Measurements from ENCODE around the gene MMP3.
A peak's percentile ranks its signal among the peaks of the same experiment; 100 is the strongest.

MMP3 gene

DNA sequence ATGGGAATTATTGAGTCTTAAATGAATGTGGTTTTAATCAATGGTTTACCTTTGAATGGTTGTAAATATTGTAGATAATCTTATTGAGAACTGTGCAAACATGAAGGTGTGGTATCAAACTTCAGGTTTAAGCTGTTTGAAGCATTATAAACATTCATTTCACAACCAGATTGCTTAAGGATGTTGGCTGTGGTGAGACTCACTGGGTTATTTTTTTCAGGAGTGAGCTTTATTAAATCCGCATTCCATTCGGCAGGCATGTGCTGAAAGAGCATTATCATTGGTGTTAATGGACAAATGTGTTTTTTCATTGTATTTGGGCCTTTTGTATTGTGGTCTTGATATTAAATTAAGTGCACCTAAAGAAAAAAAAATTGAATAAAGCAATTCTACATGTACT, 9.7 kb downstream of the MMP3 start:
- TF ChIP-seq, protein P1, sequence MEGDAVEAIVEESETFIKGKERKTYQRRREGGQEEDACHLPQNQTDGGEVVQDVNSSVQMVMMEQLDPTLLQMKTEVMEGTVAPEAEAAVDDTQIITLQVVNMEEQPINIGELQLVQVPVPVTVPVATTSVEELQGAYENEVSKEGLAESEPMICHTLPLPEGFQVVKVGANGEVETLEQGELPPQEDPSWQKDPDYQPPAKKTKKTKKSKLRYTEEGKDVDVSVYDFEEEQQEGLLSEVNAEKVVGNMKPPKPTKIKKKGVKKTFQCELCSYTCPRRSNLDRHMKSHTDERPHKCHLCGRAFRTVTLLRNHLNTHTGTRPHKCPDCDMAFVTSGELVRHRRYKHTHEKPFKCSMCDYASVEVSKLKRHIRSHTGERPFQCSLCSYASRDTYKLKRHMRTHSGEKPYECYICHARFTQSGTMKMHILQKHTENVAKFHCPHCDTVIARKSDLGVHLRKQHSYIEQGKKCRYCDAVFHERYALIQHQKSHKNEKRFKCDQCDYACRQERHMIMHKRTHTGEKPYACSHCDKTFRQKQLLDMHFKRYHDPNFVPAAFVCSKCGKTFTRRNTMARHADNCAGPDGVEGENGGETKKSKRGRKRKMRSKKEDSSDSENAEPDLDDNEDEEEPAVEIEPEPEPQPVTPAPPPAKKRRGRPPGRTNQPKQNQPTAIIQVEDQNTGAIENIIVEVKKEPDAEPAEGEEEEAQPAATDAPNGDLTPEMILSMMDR (IDR thresholded peaks at IDR 0.05; ENCODE audit: low read depth, low read length), result no peak

DNA sequence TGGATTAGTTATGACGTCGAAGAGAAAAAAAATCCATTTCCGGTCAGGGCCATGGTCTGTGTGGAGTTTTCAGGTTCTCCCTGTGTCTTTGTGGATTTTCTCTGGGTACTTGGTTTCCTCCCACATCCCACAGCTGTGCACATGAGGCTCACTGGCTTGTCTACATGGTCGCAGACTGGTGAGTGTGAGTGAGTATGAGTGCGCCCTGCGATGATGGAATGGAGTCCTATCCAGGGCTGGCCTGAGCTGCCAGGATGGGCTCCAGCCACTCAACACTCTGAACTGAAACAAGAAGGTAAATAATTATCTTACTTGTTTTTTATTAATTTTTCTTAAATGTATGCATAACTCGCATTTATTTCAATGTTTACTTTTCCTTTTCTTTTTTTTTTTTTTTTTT, 10.8 kb downstream of the MMP3 start:
- H3K4me3 ChIP-seq (replicated peaks in 1 of 2; ENCODE audit: low read depth in 2 of 2, low read length in 2 of 2), result no peak overlapping the region
- DNase-seq (ENCODE audit: low read depth in 2 of 2), result no peak
- TF ChIP-seq, protein P1 (IDR thresholded peaks at IDR 0.05; ENCODE audit: low read depth, low read length), result no peak

More for the DNA sequence above, 9.7 kb downstream of the MMP3 start:
- no peak overlapping the region for H3K4me3 ChIP-seq (replicated peaks in 1 of 2; ENCODE audit: low read depth in 2 of 2, low read length in 2 of 2)
- no peak for DNase-seq (ENCODE audit: low read depth in 2 of 2)

DNA sequence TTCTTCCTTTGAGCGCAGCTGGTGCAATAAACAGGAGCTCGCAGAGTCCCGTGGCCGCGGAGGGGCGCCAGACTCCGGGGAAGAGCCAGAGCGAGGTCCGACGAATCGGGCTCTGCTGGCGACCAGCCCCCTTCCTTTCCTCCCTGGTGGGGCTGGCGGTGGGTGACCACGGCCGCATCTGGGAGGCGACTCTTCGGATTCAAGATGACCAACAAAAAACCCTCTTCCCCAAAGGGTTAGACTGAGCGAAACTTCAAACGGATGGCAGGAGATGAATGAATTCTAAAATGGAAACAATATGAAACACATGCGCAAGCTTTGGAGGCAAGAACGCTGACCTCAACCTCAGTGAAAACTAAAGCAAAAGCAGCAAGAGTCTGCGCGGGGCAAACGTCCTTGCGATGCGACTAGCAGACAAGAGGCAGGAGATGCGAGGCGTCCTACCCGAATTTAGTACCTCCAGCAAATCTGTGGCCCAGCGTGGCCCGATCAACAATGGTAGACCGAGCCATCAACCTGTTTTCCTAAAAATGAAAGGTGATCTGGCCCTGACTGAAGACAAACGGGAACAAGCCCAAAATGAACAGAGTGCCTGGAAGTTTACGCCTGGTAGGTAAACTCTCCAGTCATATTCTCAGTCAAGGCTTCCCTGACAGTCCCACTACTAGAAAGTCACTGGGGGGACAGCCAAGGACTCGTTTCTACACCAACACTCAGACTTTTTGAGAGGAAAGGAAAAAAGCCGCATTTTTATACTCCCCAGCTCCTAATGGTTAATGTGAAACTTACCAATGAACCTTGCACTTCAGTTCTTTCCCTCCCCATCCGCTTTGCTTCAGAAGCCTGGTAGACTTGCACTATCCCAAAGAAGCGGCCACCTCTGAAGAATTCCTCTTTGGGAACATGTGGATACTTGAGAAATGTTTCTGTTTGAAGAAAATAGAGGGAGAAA, 11.6 kb downstream of the MMP3 start:
- H3K4me3 ChIP-seq (replicated peaks in 1 of 2; ENCODE audit: low read depth in 2 of 2, low read length in 2 of 2), result peak overlapping the region in 1 of 2 donors; percentile 11
- TF ChIP-seq, protein P1 (IDR thresholded peaks at IDR 0.05; ENCODE audit: low read depth, low read length), result peak; percentile 47
- DNase-seq (ENCODE audit: low read depth in 2 of 2), result peak; percentile 13 to 53

DNA sequence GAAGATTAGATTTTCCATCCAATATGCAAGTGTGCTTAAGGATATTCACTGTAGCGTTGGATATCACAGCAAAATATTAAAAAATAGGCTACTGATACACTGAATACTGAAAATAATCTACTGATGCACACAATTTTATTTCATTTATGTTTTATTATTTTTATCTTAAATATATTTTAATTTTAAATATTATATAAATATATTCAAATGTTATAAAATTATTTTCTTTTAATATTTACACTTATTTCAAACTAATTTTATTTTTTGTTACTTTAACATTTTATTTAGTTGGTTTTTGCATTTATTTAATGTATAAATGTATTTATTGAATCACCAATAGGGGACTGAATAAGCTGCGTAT, 12.3 kb downstream of the MMP3 start:
- no peak for DNase-seq (ENCODE audit: low read depth in 2 of 2)
- TF ChIP-seq, protein P1 (IDR thresholded peaks at IDR 0.05; ENCODE audit: low read depth, low read length), result no peak
- no peak overlapping the region for H3K4me3 ChIP-seq (replicated peaks in 1 of 2; ENCODE audit: low read depth in 2 of 2, low read length in 2 of 2)

DNA sequence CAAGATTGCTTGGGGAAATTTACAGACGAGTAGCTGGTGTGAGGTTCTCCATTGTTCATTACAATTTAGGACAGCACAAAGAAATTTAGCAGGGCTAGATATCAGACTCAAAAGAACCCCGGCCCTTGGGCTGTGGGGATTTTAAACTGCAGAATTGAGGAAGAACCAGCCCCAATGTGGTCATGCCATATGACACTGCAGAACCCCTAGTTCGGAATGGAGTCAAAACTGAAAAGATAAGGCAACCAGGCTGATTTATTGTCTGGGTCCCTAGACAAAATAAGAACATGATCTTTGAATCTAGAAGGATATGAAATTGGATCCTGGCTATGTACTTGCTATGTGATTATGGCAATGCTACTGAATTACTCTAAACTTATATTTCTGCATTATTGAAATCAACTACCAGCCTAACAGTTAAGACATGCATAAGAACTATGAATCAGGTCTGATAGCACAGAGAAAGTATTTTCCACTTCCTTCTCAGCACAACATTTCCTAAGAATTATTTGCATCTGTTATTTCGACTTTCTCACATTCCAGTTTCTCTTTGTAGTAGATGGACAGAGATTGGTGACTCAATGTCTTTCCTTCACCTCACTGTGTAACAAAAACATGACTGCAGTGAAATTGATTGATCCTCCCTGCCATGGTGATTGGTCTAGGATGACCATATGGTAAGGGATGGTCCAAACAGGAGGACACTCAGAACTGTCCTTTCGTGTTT, 13.2 kb downstream of the MMP3 start:
- peak in 1 of 2 donors; percentile 39 for DNase-seq (ENCODE audit: low read depth in 2 of 2)
- no peak overlapping the region for H3K4me3 ChIP-seq (replicated peaks in 1 of 2; ENCODE audit: low read depth in 2 of 2, low read length in 2 of 2)
- TF ChIP-seq, protein P1 (IDR thresholded peaks at IDR 0.05; ENCODE audit: low read depth, low read length), result no peak

DNA sequence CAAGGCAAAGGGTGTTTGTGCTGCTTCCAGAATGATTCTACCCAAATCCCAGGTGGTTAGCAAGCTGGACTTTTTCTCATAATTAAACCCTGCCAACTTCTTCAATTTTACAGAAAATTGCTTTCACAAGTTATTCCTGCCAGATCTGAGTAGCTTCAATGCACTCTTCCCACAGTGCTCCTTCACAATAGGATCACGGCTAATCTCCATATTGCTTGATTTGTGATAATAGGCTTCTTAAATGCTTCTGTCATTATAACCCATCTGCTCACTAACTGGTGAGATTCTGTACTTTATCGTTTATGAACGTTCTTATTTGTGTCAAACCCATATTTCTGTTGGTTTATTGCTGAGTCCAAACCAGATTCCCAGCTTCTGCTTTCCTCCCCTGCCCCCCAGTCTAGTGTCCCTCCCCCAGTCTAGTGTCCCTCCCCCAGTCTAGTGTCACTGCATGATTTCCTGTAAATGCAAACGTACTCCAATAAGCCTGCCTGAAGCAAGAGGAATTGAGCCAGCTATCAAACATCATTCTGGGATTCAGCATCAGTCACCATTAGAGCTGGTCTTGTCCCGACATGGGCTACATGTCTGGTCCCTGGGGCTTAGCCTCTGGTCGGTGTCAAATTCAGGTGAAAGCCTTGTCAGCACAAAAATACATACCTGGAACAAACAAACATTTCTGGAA, 14.0 kb downstream of the MMP3 start:
- no peak for DNase-seq (ENCODE audit: low read depth in 2 of 2)
- H3K4me3 ChIP-seq (replicated peaks in 1 of 2; ENCODE audit: low read depth in 2 of 2, low read length in 2 of 2), result no peak overlapping the region
- TF ChIP-seq, protein P1 (IDR thresholded peaks at IDR 0.05; ENCODE audit: low read depth, low read length), result no peak

All from cardiac fibroblast (primary cell).